Measurements from ENCODE around the gene SELPLG. TPM values are rescaled to one million over a fixed set of nuclear protein-coding genes. Genes with fewer than 3 reads are reported as not detected.
A peak's percentile ranks its signal among the peaks of the same experiment; 100 is the strongest.

The SELPLG gene
- total RNA-seq, 1 donor from 2014 or later = 47.4 TPM

DNA sequence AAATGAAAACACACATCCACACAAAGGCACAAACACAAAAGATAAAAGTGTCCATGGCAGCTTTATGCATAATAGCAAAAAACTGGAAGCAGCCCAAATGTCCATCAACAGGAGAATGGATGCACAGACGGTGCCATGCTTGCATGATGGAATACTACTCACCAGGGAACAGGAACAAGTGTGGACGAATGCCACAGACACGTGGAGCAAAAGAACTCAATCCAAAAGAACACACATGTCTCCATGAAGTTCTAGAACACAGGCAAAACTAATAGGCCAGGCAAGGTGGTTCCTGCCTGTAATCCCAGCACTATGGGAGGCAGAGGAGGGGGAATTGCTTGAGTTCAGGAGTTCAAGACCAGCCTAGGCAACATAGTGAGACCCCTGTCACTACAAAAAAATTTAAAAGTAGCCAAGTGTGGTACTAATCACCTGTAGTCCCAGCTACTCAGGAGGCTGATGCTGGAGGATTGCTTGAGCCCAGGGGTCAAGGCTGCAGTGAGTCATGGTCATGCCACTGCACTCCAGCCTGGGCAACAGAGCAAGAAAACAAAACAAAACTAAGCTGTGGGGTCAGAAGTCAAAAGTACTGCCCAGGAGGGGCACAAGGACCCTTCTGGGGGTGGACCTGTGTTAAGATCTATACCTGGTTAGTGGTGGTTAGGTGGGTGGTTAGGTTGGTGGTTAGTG lies 28.5 kb downstream of the SELPLG start:
- intact Hi-C loops (cut with micrococcal nuclease) = no loop called here
- Mint-ChIP-seq H3K27me3 (peaks cover 7% of the 10 kb centered on the region), H3K36me3 (ENCODE audit: low read depth) (no peaks in the 10 kb centered on the region), H3K4me3 (no peak overlapping the region), H3K4me1 (no peaks in the 10 kb centered on the region), H3K27ac (peak overlapping the region; percentile 66), H3K9me3 (peaks cover 10% of the 10 kb centered on the region)
- DNase-seq = no peak

DNA sequence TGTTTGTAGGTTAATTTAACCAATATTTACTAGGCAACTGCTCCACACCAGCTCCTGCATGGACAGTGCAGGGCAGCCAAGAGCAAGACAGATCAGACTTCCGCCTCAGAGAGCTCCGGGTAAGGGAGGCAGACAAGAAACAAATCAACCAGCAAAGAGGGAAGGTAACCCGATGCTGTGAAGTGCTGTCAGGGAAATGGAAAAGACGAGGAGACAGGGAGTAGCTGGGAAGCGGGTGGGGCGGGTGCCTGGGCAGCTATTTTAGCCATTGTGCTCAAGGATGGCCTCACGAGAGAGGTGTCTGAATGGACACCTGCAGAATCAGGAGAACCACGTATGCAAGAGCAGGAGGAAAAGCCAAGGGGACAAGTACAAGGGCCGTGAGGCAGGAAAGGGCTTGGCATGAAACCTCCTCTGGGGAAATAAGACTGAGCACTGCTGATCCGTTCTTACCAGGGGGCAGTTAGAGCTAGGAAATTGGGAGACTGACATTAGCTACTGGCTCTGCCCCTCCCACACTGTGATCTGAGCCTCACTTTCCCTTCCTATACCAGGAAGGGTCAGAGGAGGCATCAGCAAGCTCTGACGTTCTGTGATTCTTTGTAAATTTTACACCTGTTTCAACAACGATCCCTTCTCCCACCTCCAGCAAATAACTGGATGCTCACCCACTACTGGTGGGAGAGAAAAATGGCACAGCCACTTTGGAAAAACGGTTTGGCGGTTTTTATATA lies 29.3 kb downstream of the SELPLG start:
- no peak for DNase-seq
- H3K9me3 Mint-ChIP-seq = peaks cover 10% of the 10 kb centered on the region
- H3K27me3 Mint-ChIP-seq = peaks cover 6% of the 10 kb centered on the region
- no peak overlapping the region for H3K27ac Mint-ChIP-seq
- intact Hi-C loops (cut with micrococcal nuclease) = no loop called here
- no peak overlapping the region for H3K4me3 Mint-ChIP-seq
- H3K4me1 Mint-ChIP-seq = no peaks in the 10 kb centered on the region
- no peaks in the 10 kb centered on the region for H3K36me3 Mint-ChIP-seq (ENCODE audit: low read depth)

GRCh38 chr12:108603743-108604142 lies 30.0 kb downstream of the SELPLG start:
- intact Hi-C loops (cut with micrococcal nuclease) = no loop called here
- Mint-ChIP-seq H3K4me1 (no peaks in the 10 kb centered on the region), H3K27ac (no peak overlapping the region), H3K36me3 (ENCODE audit: low read depth) (no peaks in the 10 kb centered on the region), H3K4me3 (no peak overlapping the region), H3K9me3 (peaks cover 10% of the 10 kb centered on the region), H3K27me3 (peaks cover 6% of the 10 kb centered on the region)
- no peak for DNase-seq

GRCh38 chr12:108602976-108603704 lies 30.6 kb downstream of the SELPLG start:
- Mint-ChIP-seq H3K27ac (no peak overlapping the region), H3K36me3 (ENCODE audit: low read depth) (no peaks in the 10 kb centered on the region), H3K9me3 (peaks cover 10% of the 10 kb centered on the region), H3K4me1 (no peaks in the 10 kb centered on the region), H3K27me3 (peaks cover 6% of the 10 kb centered on the region), H3K4me3 (no peak overlapping the region)
- no peak for DNase-seq
- intact Hi-C loops (cut with micrococcal nuclease) = no loop called here

DNA sequence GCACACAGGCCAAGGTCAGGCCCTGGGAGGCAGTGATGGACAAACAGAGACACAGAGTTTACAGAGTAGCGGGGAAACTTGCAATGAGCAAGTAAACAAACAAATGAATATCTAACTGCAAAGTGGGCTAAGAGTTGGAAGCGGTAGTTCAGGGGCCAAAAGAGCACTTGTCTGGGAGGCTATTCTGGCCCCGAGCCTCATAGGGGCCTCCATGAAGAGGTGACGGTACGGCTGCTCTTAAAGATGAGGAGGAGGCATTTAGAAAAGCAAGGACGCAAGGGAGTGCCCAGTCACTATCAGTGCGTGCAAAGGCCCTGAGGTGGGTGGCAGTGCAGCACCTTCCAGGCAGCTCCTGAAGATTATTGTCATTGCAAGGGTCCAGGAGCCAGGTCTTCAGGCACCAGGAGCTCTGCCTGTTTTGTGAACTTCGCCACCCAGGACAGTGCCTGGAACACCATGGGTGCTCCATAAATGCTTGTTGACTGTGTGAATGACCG lies 31.4 kb downstream of the SELPLG start:
- Mint-ChIP-seq H3K27ac (no peak overlapping the region), H3K4me1 (no peaks in the 10 kb centered on the region), H3K4me3 (no peak overlapping the region), H3K36me3 (ENCODE audit: low read depth) (no peaks in the 10 kb centered on the region), H3K27me3 (peaks cover 6% of the 10 kb centered on the region), H3K9me3 (peaks cover 10% of the 10 kb centered on the region)
- no peak for DNase-seq
- intact Hi-C loops (cut with micrococcal nuclease) = no loop called here

- no peak overlapping the region for H3K4me3 Mint-ChIP-seq
- peaks cover 6% of the 10 kb centered on the region for H3K27me3 Mint-ChIP-seq
- no peaks in the 10 kb centered on the region for H3K4me1 Mint-ChIP-seq
- intact Hi-C loops (cut with micrococcal nuclease) = no loop called here
- H3K27ac Mint-ChIP-seq = no peak overlapping the region
- no peak for DNase-seq
- peaks cover 4% of the 10 kb centered on the region for H3K9me3 Mint-ChIP-seq
- H3K36me3 Mint-ChIP-seq (ENCODE audit: low read depth) = no peaks in the 10 kb centered on the region
These were observed 33.0 kb downstream of the SELPLG start for GRCh38 chr12:108600702-108601007.

- Mint-ChIP-seq H3K27me3 (peaks cover 6% of the 10 kb centered on the region), H3K36me3 (ENCODE audit: low read depth) (no peaks in the 10 kb centered on the region), H3K4me1 (no peaks in the 10 kb centered on the region), H3K4me3 (no peak overlapping the region), H3K27ac (no peak overlapping the region), H3K9me3 (no peaks in the 10 kb centered on the region)
- DNase-seq = no peak
- intact Hi-C loops (cut with micrococcal nuclease) = no loop called here
These were observed 33.6 kb downstream of the SELPLG start for GRCh38 chr12:108599948-108600701.

DNA sequence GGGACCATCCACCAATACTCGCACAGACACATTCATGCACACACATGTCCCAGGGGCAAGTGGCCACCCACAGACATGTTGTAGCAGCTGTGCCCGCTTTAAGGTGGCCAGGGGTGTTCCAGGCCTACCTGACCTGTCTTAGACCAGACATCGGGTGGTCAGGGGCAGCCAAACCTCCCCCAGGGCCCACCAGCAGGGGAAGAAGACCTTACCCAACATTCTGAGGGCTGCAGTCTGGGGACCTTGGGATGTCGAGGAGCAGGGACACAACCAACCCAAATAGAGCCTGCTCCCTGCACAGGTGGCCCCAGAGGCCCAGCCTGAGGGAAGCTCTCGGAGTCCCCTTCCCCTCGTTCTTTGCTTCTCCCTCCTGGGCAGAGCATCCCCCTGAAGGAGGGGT lies 34.2 kb downstream of the SELPLG start:
- Mint-ChIP-seq H3K27ac (no peak overlapping the region), H3K9me3 (no peaks in the 10 kb centered on the region), H3K4me3 (no peak overlapping the region), H3K4me1 (no peaks in the 10 kb centered on the region), H3K36me3 (ENCODE audit: low read depth) (no peaks in the 10 kb centered on the region), H3K27me3 (peaks cover 4% of the 10 kb centered on the region)
- intact Hi-C loops (cut with micrococcal nuclease) = no loop called here
- no peak for DNase-seq

DNA sequence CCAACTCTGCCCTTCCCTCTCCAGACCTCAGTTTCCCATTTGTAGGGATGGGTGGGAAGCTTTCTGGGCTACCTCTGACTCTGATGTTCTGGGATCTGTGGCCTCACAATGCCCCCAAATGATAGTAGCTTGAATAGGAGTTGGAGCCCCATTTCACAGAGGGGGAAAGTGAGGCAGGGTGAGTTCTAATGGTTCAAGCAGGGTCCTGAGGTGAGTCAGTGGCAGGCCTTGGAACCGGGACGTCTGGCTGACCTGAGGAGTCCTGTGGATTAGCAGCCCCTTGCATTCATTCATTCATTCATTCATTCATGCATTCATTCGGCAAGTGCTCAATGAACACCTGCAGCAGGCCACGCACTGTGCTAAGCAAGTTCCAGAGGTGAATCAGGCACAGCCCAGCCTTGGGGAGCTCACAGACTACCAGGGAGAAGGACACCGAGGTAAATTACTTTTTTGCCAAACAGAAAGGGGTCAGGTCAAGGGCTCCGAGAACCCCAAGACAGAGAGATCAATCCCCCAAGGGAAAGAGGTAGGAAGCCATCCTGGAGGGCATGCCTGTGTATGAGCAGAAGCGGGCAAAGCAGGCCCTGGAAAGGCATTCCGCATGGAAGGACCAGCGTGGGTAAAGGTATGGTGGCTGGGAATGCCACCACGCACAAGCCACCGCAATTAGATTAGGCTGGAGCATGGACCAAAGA lies 35.0 kb downstream of the SELPLG start:
- no peaks in the 10 kb centered on the region for H3K4me1 Mint-ChIP-seq
- DNase-seq = no peak
- intact Hi-C loops (cut with micrococcal nuclease) = no loop called here
- no peak overlapping the region for H3K27ac Mint-ChIP-seq
- H3K36me3 Mint-ChIP-seq (ENCODE audit: low read depth) = no peaks in the 10 kb centered on the region
- no peaks in the 10 kb centered on the region for H3K9me3 Mint-ChIP-seq
- H3K4me3 Mint-ChIP-seq = no peak overlapping the region
- H3K27me3 Mint-ChIP-seq = no peaks in the 10 kb centered on the region

DNA sequence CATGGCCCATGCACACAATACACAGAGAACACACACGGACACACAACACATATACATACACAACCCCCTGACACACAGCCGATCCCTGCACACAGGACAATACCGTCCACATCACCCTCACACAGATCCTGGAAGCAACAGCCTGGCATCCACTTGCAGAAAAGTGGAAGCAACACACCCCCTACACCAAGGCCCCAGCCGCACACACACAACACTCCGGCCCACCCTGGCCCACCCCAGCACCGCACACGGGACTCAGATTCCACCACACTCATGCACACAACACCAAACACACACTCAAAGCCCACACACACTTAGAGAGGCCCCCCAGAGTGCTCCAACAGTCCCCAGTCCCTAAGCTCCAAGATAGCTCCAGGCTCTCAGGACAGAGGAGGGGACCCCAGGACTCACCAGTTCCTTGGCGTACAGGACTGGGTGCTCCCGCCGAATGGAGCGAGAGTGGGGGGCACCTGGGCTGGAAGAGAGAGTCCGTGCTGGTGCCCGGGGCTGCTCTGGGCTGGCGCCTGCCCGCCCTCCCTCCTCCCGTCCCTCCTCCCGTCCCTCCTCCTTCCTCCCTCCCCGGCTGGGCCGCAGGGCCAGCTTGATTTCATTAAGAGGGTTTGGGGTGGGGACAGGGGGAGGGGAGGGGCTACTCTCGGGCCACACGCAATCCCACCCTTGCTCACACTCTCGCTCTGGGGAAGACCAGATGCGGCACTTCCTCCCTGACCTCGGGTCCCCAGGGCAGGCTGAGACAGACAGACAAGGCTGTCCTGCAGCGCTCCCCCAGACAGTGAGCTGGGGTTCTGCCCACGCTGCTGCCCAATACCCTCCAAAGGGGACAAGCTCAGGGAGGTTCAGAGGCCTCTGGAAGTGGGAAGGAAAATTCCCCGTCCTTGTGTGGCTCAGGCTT lies 35.9 kb downstream of the SELPLG start, which contains the start of gene TMEM119:
TSS of gene TMEM119 (minus strand) at position 526 of the 913 bp plus-strand sequence. CDS start 5,701 bp downstream, outside the sequence.
- H3K9me3 Mint-ChIP-seq = no peaks in the 10 kb centered on the region

GRCh38 chr12:108596854-108597558 lies 36.7 kb downstream of the SELPLG start:
- no peak overlapping the region for H3K4me3 Mint-ChIP-seq
- no peak for DNase-seq
- no peaks in the 10 kb centered on the region for H3K27me3 Mint-ChIP-seq
- H3K4me1 Mint-ChIP-seq = no peaks in the 10 kb centered on the region
- intact Hi-C loops (cut with micrococcal nuclease) = no loop called here
- no peaks in the 10 kb centered on the region for H3K36me3 Mint-ChIP-seq (ENCODE audit: low read depth)
- H3K9me3 Mint-ChIP-seq = no peaks in the 10 kb centered on the region
- H3K27ac Mint-ChIP-seq = no peak overlapping the region

More for the DNA sequence above, 35.9 kb downstream of the SELPLG start, which contains the start of gene TMEM119:
- no peaks in the 10 kb centered on the region for H3K4me1 Mint-ChIP-seq
- no peaks in the 10 kb centered on the region for H3K27me3 Mint-ChIP-seq
- no peak within 1 kb of the TSS for H3K4me3 Mint-ChIP-seq
- H3K27ac Mint-ChIP-seq = no peak within 1 kb of the TSS
- DNase-seq = no peak
- intact Hi-C loops (cut with micrococcal nuclease) = no loop called here
- H3K36me3 Mint-ChIP-seq (ENCODE audit: low read depth) = no peaks in the 10 kb centered on the region

Measured in activated CD4-positive, alpha-beta T cell treated with anti-CD3 and anti-CD28 coated beads, Interleukin-2, amount 10 ng/mL, durations not matched to agents 24 days and 14 days (primary cell).